GM19397 (cell line): ENCODE measurements around the gene FAM120C.

Source experiments
- ATAC-seq: cut with Tn5 transposase; IDR thresholded peaks from one replicate; pipeline ENCODE4 v1.9.1; 2021; ENCODE audit warnings: mild to moderate bottlenecking, moderate library complexity; ENCODE audit not compliant: unreplicated experiment

FAM120C gene

DNA sequence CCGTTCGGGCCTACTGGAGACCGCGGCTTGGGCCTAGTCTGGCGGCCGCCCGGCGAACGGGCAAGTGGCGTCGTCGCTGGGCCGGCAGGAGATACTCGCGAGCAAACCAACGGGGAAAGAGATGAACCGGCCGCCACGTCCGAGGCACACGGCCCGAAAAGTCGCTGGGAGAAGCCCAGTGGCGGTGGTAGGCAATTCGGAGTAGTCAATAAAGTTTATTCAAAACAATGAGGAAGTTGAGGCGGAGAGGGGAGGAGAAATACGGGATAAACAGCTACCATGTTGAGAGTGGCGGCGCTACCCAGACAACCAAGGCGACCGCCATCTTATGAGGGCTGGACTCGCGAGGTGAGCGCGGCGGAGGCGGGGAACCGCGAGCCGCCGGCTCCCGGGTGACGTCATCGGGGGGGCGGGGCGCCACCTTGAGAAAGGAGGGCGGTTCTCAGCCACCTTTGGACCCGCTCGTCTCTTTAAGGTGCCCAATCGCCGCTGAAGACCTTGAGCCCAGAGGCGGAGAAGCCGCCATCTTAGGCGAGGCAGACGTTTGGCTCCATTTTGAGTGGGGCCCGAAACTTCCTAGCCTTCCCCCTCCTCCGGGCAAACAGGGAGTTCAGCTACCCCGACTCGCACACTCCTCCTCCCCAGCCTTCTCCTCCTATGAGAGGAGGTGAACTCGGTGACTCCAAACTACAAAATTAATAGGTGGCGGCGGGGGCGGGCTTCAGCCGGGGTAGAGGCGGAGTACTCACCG is 138.8 kb downstream of the FAM120C start, which contains the start of gene PHF8:
Gene PHF8, minus strand, starts transcription at position 348 of the 751 bp plus-strand sequence. CDS start 1,745 bp downstream, outside the sequence.
- peak; percentile 83 for ATAC-seq

DNA sequence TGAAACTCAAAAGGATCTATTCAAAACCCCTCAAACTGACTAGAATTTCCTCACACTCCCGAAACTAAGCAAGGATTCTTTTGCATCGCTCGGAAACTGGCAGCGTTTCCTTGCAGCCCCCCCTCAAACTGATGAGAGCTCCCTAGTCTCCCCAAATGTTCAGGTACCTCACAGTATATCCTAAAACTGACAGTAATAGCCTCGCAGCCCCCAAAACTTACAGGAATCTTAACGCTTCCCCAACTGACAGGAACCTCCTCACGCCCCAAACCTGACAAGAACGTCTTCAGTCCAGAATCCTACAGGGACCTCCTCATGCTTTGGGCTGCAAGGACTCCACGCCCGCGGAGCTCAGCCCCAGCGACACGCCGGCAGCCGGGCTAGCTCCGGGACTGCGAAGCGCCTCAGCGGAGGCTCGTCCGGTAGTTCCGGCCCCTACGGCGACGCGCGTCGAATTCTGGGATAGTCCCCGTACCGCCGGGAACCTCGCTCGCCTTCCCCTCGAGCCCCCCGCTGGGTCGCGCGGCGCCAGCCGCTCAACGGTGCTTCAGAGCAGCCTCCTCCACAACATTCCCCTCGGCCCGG is 139.4 kb downstream of the FAM120C start:
- ATAC-seq: peak; percentile 18

- ATAC-seq: no peak
Observed at GRCh38 chrX:54043056-54043455, 140.0 kb downstream of the FAM120C start.

GRCh38 chrX:54042609-54043021 is 140.4 kb downstream of the FAM120C start:
- no peak for ATAC-seq

DNA sequence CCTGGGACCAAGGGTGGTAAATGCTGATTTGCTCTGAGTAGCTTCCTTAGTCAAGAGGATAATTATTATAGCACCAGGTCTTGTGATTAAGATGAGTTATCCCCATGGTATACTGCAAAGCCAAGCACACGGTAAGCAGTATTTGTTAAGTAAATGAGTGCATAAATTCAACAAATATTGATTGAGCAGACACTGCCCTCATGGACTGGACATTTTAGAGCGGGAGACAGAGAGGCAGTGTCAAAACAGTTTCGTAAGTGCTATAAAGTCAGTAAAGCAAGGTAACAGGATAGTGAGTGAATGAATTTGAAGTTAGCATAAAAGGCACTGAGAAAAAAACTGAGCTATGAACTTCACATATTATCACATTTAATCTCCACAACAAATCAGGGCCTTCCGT is 152.7 kb downstream of the FAM120C start:
- no peak for ATAC-seq

GRCh38 chrX:54029529-54030143 is 153.4 kb downstream of the FAM120C start:
- no peak for ATAC-seq

DNA sequence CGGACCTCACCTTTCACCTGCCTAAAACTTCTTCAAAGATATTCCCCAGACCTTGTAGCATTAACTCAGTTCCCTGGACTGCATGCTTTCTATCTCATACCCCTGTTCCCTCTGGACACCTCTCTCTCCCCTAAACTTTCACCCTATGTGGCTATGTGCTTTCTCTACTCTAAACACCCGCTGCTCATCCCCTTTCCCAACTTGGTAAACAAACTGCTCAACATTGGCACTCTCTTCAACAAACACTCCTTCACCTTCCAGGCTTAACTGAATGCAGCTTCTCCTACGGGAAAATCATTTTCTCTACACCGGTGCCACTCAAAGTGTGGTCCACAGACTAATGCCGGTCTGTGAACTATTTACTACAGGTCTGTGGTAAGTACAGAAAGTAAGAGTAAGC is 158.7 kb downstream of the FAM120C start:
- ATAC-seq: no peak
